NB4 (cell line): ENCODE measurements around the gene ABCA4.

Source experiments
- DNase-seq: peaks from one replicate; pipeline ENCODE4 v3.0.0; 2010; ENCODE audit warnings: low read depth
- H3K4me3 ChIP-seq: one replicate; pipeline ENCODE4 v1.5.1; 2011; ENCODE audit warnings: mild to moderate bottlenecking, low read depth, low read length, moderate library complexity
- CTCF ChIP-seq: IDR thresholded peaks from one replicate; pipeline ENCODE4 v1.5.1; 2012; ENCODE audit warnings: low read depth, low read length
- MAX ChIP-seq: IDR thresholded peaks from 2 replicates; pipeline ENCODE4 v1.6.1; 2011; ENCODE audit warnings: low read depth, low read length
- MYC ChIP-seq: IDR thresholded peaks from 2 replicates; pipeline ENCODE4 v1.6.1; 2011; ENCODE audit warnings: low read depth, low read length
- POLR2A ChIP-seq: IDR thresholded peaks from 2 replicates; pipeline ENCODE4 v1.6.1; 2011; ENCODE audit warnings: mild to moderate bottlenecking; ENCODE audit not compliant: insufficient read length; ENCODE audit errors: extremely low read depth

ABCA4 gene

GRCh38 chr1:94100785-94101612 lies 19.9 kb downstream of the ABCA4 start:
- no peak for DNase-seq
- H3K4me3 ChIP-seq: no peak overlapping the region
- TF ChIP-seq CTCF (no peak), MAX (no peak), POLR2A (no peak), MYC (no peak)

- DNase-seq: no peak
- TF ChIP-seq MAX: no peak
- TF ChIP-seq POLR2A: no peak
- TF ChIP-seq MYC: no peak
- no peak for TF ChIP-seq CTCF
- no peak overlapping the region for H3K4me3 ChIP-seq
Measured at GRCh38 chr1:94100129-94100784, 20.7 kb downstream of the ABCA4 start.

GRCh38 chr1:94099303-94099702 lies 21.6 kb downstream of the ABCA4 start:
- no peak for DNase-seq
- no peak for TF ChIP-seq CTCF
- TF ChIP-seq POLR2A: no peak
- no peak for TF ChIP-seq MAX
- no peak for TF ChIP-seq MYC
- H3K4me3 ChIP-seq: no peak overlapping the region

- TF ChIP-seq POLR2A: no peak
- TF ChIP-seq MYC: no peak
- TF ChIP-seq CTCF: no peak
- no peak for TF ChIP-seq MAX
- DNase-seq: no peak
- H3K4me3 ChIP-seq: no peak overlapping the region
Measured at GRCh38 chr1:94098585-94099111, 22.3 kb downstream of the ABCA4 start.

GRCh38 chr1:94096797-94097549 lies 24.0 kb downstream of the ABCA4 start:
- TF ChIP-seq CTCF (no peak), MYC (no peak), MAX (no peak), POLR2A (no peak)
- no peak overlapping the region for H3K4me3 ChIP-seq
- DNase-seq: no peak
